SK-N-SH treated with all-trans-retinoic acid at 6 μM for 48 hours (cell line): Measurements from ENCODE around the gene IL17RC.
A peak's percentile ranks its signal among the peaks of the same experiment; 100 is the strongest.
"Not testable (repeated sequence)": the region's sequence is repeated elsewhere in the genome, so short reads cannot be mapped to it uniquely, and the experiment has no call there.

ENCODE experiments used
- ATAC-seq: fragments of 200-7000 bp; cut with Tn5 transposase; 3 replicates; pipeline ENCODE4 v1.9.1; 2020; ENCODE audit warnings: mild to moderate bottlenecking, moderate library complexity
- ARNTL ChIP-seq: fragments of 450-650 bp; formaldehyde crosslinking; IDR thresholded peaks from 2 replicates; pipeline ENCODE4 v1.5.0; 2020; ENCODE audit warnings: low read depth, mild to moderate bottlenecking, moderate library complexity, borderline replicate concordance
- BACH2 ChIP-seq: fragments of 250-450 bp; sonication (Bioruptor Pico); IDR thresholded peaks from 2 replicates; pipeline ENCODE4 v1.9.0; 2021; ENCODE audit warnings: mild to moderate bottlenecking, borderline replicate concordance
- CREB5 ChIP-seq: fragments of 250-450 bp; sonication (Bioruptor Pico); IDR thresholded peaks from 2 replicates; pipeline ENCODE4 v1.5.1; 2020; ENCODE audit warnings: low read depth, mild to moderate bottlenecking, moderate library complexity
- CSDC2 ChIP-seq: fragments of 250-450 bp; sonication (Bioruptor Pico); IDR thresholded peaks from 2 replicates; pipeline ENCODE4 v1.5.0; 2020; ENCODE audit warnings: mild to moderate bottlenecking, moderate library complexity
- CSRNP3 ChIP-seq: fragments of 250-450 bp; sonication (Bioruptor Pico); IDR thresholded peaks from 2 replicates; pipeline ENCODE4 v1.5.1; 2021; ENCODE audit warnings: mild to moderate bottlenecking, moderate library complexity
- ESRRG ChIP-seq: fragments of 250-450 bp; sonication (Bioruptor Pico); IDR thresholded peaks from 2 replicates; pipeline ENCODE4 v1.6.1; 2021; ENCODE audit warnings: mild to moderate bottlenecking
- ISL1 ChIP-seq: fragments of 250-450 bp; sonication (Bioruptor Pico); IDR thresholded peaks from 2 replicates; pipeline ENCODE4 v2.1.2; 2022; ENCODE audit warnings: mild to moderate bottlenecking, moderate library complexity
- PATZ1 ChIP-seq: fragments of 250-450 bp; sonication (Bioruptor Pico); IDR thresholded peaks from 2 replicates; pipeline ENCODE4 v1.8.0; 2020; ENCODE audit warnings: mild to moderate bottlenecking, moderate library complexity, borderline replicate concordance
- PPARA ChIP-seq: fragments of 250-450 bp; sonication (Bioruptor Pico); IDR thresholded peaks from 2 replicates; pipeline ENCODE4 v1.5.0; 2020; ENCODE audit warnings: mild to moderate bottlenecking, borderline replicate concordance
- RARB ChIP-seq: fragments of 250-450 bp; sonication (Bioruptor Pico); IDR thresholded peaks from 2 replicates; pipeline ENCODE4 v1.8.0; 2021; ENCODE audit warnings: mild to moderate bottlenecking, moderate library complexity
- TCF4 ChIP-seq: fragments of 250-450 bp; sonication (Bioruptor Pico); IDR thresholded peaks from 2 replicates; pipeline ENCODE4 v1.8.0; 2021; ENCODE audit warnings: mild to moderate bottlenecking, moderate library complexity, borderline replicate concordance
- TOX ChIP-seq: fragments of 250-450 bp; sonication (Bioruptor Pico); IDR thresholded peaks from 2 replicates; pipeline ENCODE4 v1.8.0; 2021; ENCODE audit warnings: mild to moderate bottlenecking, moderate library complexity, borderline replicate concordance
- TSHZ2 ChIP-seq: fragments of 250-450 bp; sonication (Bioruptor Pico); IDR thresholded peaks from 2 replicates; pipeline ENCODE4 v1.5.0; 2020; ENCODE audit warnings: mild to moderate bottlenecking, moderate library complexity
- ZC3H10 ChIP-seq: fragments of 250-450 bp; sonication (Bioruptor Pico); IDR thresholded peaks from 2 replicates; pipeline ENCODE4 v1.5.1; 2021; ENCODE audit warnings: mild to moderate bottlenecking, moderate library complexity
- ZFP3 ChIP-seq: fragments of 250-450 bp; sonication (Bioruptor Pico); IDR thresholded peaks from 2 replicates; pipeline ENCODE4 v1.5.0; 2020; ENCODE audit warnings: mild to moderate bottlenecking, moderate library complexity
- ZFP30 ChIP-seq: fragments of 450-650 bp; formaldehyde crosslinking; IDR thresholded peaks from 2 replicates; pipeline ENCODE4 v1.5.0; 2022; ENCODE audit warnings: mild to moderate bottlenecking, moderate library complexity
- ZNF8 ChIP-seq: fragments of 450-650 bp; formaldehyde crosslinking; IDR thresholded peaks from 2 replicates; pipeline ENCODE4 v1.5.0; 2020; ENCODE audit warnings: mild to moderate bottlenecking, moderate library complexity

The IL17RC gene

GRCh38 chr3:9916734-9917680, at the start of gene IL17RC:
Gene IL17RC (plus strand): TSS chr3:9917098. CDS start chr3:9917316, 218 bp downstream.
- peak; percentile 92 for TF ChIP-seq ZFP3 (CRISPR knock-in tag)
- TF ChIP-seq ZC3H10 (CRISPR knock-in tag), result no peak
- TF ChIP-seq, all 23 proteins: peak for 1
- peak; percentile 97 for ATAC-seq

- no peak for ATAC-seq
- TF ChIP-seq ZNF8, result no peak
- no peak for TF ChIP-seq CSDC2 (CRISPR knock-in tag)
- TF ChIP-seq ISL1 (CRISPR knock-in tag), result no peak
- TF ChIP-seq RARB (CRISPR knock-in tag), result no peak
Measured at GRCh38 chr3:9867106-9867505, 49.8 kb upstream of the IL17RC start.

GRCh38 chr3:9869955-9870354, 46.9 kb upstream of the IL17RC start:
- TF ChIP-seq ARNTL (CRISPR knock-in tag) (no peak), PPARA (CRISPR knock-in tag) (no peak), ZFP3 (CRISPR knock-in tag) (no peak), TCF4 (CRISPR knock-in tag) (no peak), TOX (CRISPR knock-in tag) (no peak), BACH2 (no peak), CSDC2 (CRISPR knock-in tag) (no peak), TSHZ2 (CRISPR knock-in tag) (no peak)
- TF ChIP-seq, all 23 proteins: peak for 0
- ATAC-seq, result no peak

GRCh38 chr3:9870978-9871377, 45.9 kb upstream of the IL17RC start:
- peak; percentile 39; the same call in 1 of the 2 replicates for TF ChIP-seq BACH2
- TF ChIP-seq ZC3H10 (CRISPR knock-in tag), result no peak
- ATAC-seq, result peak; percentile 88

GRCh38 chr3:9872067-9872466, 44.8 kb upstream of the IL17RC start:
- not testable (repeated sequence) for ATAC-seq

- ATAC-seq, result peak; percentile 56
- TF ChIP-seq TCF4 (CRISPR knock-in tag) (peak; percentile 33; the same call in 1 of the 2 replicates), CSRNP3 (CRISPR knock-in tag) (no peak)
Measured at GRCh38 chr3:9875448-9875847, 41.5 kb upstream of the IL17RC start.

GRCh38 chr3:9876255-9876654, 40.6 kb upstream of the IL17RC start:
- not testable (repeated sequence) for ATAC-seq

- no peak for ATAC-seq
- TF ChIP-seq PPARA (CRISPR knock-in tag) (no peak), ARNTL (CRISPR knock-in tag) (no peak), ZFP30 (CRISPR knock-in tag) (no peak), CREB5 (CRISPR knock-in tag) (no peak), PATZ1 (CRISPR knock-in tag) (no peak), BACH2 (no peak), CSRNP3 (CRISPR knock-in tag) (no peak), ESRRG (CRISPR knock-in tag) (no peak), ZNF8 (no peak)
Measured at GRCh38 chr3:9876991-9877390, 39.9 kb upstream of the IL17RC start.
